Muscle layer of duodenum (tissue), 2 donors: ENCODE data around the gene AMMECR1L.
"Not testable (repeated sequence)": the region's sequence is repeated elsewhere in the genome, so short reads cannot be mapped to it uniquely, and the experiment has no call there.

Experiments
- H3K27ac ChIP-seq: one replicate; pipeline ENCODE4 v1.7.0; 2013; ENCODE audit warnings: mild to moderate bottlenecking, low read length
- H3K27me3 ChIP-seq: one replicate; pipeline ENCODE4 v1.7.0; 2013; ENCODE audit warnings: low read depth, mild to moderate bottlenecking, control low read depth, low read length
- H3K36me3 ChIP-seq, 2 donors: one replicate each; pipeline ENCODE4 v1.7.0; 2013; ENCODE audit warnings: low read length in 2 of 2, control low read depth in 1 of 2, mild to moderate bottlenecking in 1 of 2; ENCODE audit not compliant: insufficient read depth in 2 of 2, control insufficient read depth in 1 of 2
- H3K4me1 ChIP-seq, 2 donors: one replicate each; pipeline ENCODE4 v1.7.0; 2013; ENCODE audit warnings: low read length in 2 of 2, mild to moderate bottlenecking in 2 of 2, control low read depth in 1 of 2, moderate library complexity in 1 of 2; ENCODE audit not compliant: insufficient read depth in 2 of 2, control insufficient read depth in 1 of 2
- H3K4me3 ChIP-seq, 2 donors: one replicate each; pipeline ENCODE4 v1.7.0; 2013; ENCODE audit warnings: low read length in 2 of 2, low read depth in 1 of 2, mild to moderate bottlenecking in 1 of 2
- H3K9me3 ChIP-seq, 2 donors: one replicate each; pipeline ENCODE4 v1.7.0; 2013; ENCODE audit warnings: low read length in 2 of 2, control low read depth in 1 of 2, mild to moderate bottlenecking in 1 of 2; ENCODE audit not compliant: control insufficient read depth in 1 of 2
- donor health status: healthy.

Gene AMMECR1L

DNA sequence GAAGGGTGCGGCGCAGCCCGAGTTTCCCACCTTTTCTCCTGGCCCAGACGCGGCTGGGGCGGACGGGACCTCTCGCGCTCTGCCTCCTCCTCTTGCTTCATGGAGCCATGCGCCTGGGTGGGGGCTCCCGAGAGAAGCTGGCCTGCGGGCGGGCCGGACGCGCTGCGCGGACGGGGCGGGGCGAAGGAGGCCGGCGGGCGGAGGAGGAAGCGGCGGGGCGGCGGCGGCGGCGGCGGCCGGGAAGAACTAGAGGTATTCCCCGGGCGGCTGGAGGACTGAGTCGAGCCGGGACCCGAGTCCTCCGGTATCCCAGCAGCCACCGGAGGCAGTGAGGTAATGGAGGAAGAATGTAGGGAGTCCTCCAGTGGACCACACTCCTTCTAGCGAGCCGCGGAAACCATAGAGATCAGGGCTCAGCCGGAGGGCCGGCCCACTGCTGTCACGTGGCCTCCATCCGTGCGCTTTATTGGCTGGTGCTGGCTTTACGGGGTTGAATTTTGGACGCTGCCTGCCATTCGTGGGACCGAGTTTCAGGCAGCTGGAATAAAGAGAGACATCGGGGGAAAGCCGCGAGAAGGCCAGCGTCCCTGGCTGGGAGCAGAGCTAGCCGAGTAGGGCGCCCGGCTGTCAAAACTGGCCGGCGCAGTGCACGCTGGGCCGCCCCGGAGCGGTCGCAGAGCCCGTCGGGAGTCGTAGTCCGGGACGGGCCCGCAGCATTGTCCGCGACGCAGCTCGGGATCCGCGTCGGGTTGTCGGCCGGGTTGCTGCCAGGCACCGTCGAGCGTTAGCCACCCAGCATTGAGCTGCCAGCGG, at the start of gene AMMECR1L:
Gene AMMECR1L (minus strand): TSS at position 177 of the 813 bp plus-strand sequence. CDS start 11,722 bp downstream, outside the sequence.
- not testable (repeated sequence) for H3K27me3 ChIP-seq, H3K9me3 ChIP-seq
- Histone ChIP-seq H3K4me3 (peak within 1 kb of the TSS; percentile 59 to 71), H3K4me1 (peaks cover 22 to 46% of the 10 kb centered on the region in 2 donors), H3K36me3 (peaks cover 5 to 13% of the 10 kb centered on the region in 2 donors), H3K27ac (peak within 1 kb of the TSS; percentile 77)

- H3K9me3 ChIP-seq: no peaks in the 10 kb centered on the region
- H3K4me3 ChIP-seq: no peak overlapping the region
- H3K36me3 ChIP-seq: peaks cover 0 to under 1% of the 10 kb centered on the region in 2 donors
- no peak overlapping the region for H3K27ac ChIP-seq
- no peaks in the 10 kb centered on the region for H3K4me1 ChIP-seq
- no peaks in the 10 kb centered on the region for H3K27me3 ChIP-seq
Measured at GRCh38 chr2:127935337-127935736, 49.6 kb upstream of the AMMECR1L start.

- H3K27ac ChIP-seq: no peak overlapping the region
- no peaks in the 10 kb centered on the region for H3K4me1 ChIP-seq
- H3K36me3 ChIP-seq: no peaks in the 10 kb centered on the region
- H3K9me3 ChIP-seq: no peaks in the 10 kb centered on the region
- no peaks in the 10 kb centered on the region for H3K27me3 ChIP-seq
- no peak overlapping the region for H3K4me3 ChIP-seq
Measured at GRCh38 chr2:127932199-127932876, 46.6 kb upstream of the AMMECR1L start.

DNA sequence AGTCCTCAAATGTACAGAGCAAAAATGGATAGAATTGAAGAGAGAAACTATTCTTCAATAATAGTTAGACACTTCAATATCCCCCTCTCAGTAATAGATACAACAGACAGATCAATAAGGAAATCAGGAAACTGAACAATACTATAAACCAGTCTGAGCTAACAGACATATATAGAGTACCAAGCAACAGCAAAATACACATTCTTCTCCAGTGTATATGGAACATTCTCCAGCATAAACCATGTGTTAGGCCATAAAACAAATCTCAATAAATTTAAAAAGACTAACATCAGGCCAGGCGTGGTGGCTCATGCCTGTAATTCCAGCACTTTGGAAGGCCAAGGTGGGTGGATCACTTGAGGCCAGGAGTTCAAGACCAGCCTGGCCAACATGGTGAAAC, 43.7 kb upstream of the AMMECR1L start:
- Histone ChIP-seq H3K4me1 (no peaks in the 10 kb centered on the region), H3K27me3 (no peaks in the 10 kb centered on the region), H3K9me3 (no peaks in the 10 kb centered on the region), H3K36me3 (no peaks in the 10 kb centered on the region), H3K27ac (no peak overlapping the region), H3K4me3 (no peak overlapping the region)

DNA sequence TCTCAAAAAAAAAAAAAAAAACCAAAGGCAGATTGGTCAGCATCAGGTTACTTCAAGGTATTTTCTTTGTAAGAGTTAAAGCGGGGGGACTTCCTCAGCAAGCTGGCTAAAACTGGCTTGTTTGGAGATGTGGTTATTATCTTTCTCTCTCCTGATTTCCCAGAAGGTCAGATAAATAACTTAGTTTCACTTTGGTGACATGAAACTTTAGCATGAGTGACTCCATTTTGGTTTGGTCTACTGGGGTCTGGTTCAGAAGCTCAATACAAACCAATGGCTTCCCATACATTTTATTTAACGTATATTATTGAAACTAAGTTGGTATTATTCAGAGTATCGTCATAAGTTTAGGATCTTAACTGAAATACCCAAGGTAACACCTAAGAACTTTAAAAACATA, 41.6 kb upstream of the AMMECR1L start:
- no peaks in the 10 kb centered on the region for H3K36me3 ChIP-seq
- no peak overlapping the region for H3K27ac ChIP-seq
- no peak overlapping the region for H3K4me3 ChIP-seq
- no peaks in the 10 kb centered on the region for H3K4me1 ChIP-seq
- no peaks in the 10 kb centered on the region for H3K27me3 ChIP-seq
- no peaks in the 10 kb centered on the region for H3K9me3 ChIP-seq

DNA sequence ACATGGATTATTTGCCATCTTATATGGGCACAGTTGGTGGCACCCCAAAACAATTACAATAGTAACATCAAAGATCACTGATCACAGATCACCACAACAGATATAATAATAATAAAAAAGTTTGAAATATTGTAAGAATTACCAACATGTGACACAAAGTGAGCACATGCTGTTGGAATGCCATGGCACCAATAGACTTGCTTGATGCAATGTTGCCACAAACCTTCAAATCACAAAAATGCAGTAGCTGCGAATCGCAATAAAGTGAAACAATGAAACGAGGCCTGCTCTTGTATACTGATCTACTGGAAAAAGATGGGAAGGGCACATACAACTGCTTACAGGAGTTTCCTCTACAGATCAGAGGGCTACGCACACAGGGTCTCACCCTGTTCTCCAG, 32.2 kb upstream of the AMMECR1L start:
- H3K27me3 ChIP-seq: no peaks in the 10 kb centered on the region
- H3K9me3 ChIP-seq: no peaks in the 10 kb centered on the region
- H3K4me3 ChIP-seq: no peak overlapping the region
- no peaks in the 10 kb centered on the region for H3K36me3 ChIP-seq
- H3K4me1 ChIP-seq: no peaks in the 10 kb centered on the region
- H3K27ac ChIP-seq: no peak overlapping the region

GRCh38 chr2:127913808-127914457, 28.2 kb upstream of the AMMECR1L start:
- no peak overlapping the region for H3K27ac ChIP-seq
- no peaks in the 10 kb centered on the region for H3K27me3 ChIP-seq
- no peaks in the 10 kb centered on the region for H3K36me3 ChIP-seq
- H3K9me3 ChIP-seq: no peaks in the 10 kb centered on the region
- no peak overlapping the region for H3K4me3 ChIP-seq
- H3K4me1 ChIP-seq: no peaks in the 10 kb centered on the region

DNA sequence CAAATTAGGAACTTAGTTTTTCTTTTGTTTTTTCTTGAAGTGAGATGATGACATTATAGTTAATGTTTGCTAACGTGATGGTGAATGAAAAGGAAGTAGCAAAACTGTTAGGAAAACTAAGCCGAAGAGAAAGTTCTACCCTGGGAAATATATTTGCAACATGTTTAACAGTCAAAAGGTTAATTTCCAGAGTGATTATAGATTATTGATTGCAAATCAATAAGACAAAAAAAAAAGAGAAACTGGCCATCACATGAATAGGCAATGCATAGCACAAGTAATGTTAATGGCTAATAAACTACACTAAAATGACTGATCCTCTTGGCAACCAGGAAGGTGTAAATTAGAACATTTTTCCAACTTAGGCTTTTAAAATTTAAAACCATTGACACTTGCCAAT, 26.0 kb upstream of the AMMECR1L start:
- H3K27ac ChIP-seq: no peak overlapping the region
- H3K9me3 ChIP-seq: no peaks in the 10 kb centered on the region
- no peaks in the 10 kb centered on the region for H3K27me3 ChIP-seq
- no peaks in the 10 kb centered on the region for H3K36me3 ChIP-seq
- H3K4me3 ChIP-seq: no peak overlapping the region
- H3K4me1 ChIP-seq: no peaks in the 10 kb centered on the region

DNA sequence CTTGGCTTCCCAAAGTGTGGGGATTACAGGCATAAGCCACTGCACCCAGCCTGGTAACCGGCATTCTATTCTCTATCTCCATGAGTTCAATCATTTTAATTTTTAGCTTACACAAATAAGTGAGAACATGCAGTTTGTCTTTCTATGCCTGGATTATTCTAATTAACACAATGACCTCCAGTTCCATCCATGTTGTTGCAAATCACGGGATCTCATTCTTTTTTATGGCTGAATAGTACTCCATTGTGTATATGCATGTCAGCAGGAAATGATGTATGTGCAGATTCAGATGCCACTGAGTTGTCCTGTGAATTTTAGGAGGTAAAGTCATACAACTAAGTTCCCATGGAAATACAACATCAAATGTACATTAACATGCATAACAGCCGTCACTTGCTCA, 24.7 kb upstream of the AMMECR1L start:
- Histone ChIP-seq H3K4me3 (no peak overlapping the region), H3K4me1 (no peaks in the 10 kb centered on the region), H3K9me3 (no peaks in the 10 kb centered on the region), H3K36me3 (no peaks in the 10 kb centered on the region), H3K27me3 (no peaks in the 10 kb centered on the region), H3K27ac (no peak overlapping the region)

GRCh38 chr2:127909019-127909418, 23.3 kb upstream of the AMMECR1L start:
- Histone ChIP-seq H3K4me3 (no peak overlapping the region), H3K27me3 (no peaks in the 10 kb centered on the region), H3K36me3 (no peaks in the 10 kb centered on the region), H3K4me1 (no peaks in the 10 kb centered on the region), H3K27ac (no peak overlapping the region), H3K9me3 (no peaks in the 10 kb centered on the region)

DNA sequence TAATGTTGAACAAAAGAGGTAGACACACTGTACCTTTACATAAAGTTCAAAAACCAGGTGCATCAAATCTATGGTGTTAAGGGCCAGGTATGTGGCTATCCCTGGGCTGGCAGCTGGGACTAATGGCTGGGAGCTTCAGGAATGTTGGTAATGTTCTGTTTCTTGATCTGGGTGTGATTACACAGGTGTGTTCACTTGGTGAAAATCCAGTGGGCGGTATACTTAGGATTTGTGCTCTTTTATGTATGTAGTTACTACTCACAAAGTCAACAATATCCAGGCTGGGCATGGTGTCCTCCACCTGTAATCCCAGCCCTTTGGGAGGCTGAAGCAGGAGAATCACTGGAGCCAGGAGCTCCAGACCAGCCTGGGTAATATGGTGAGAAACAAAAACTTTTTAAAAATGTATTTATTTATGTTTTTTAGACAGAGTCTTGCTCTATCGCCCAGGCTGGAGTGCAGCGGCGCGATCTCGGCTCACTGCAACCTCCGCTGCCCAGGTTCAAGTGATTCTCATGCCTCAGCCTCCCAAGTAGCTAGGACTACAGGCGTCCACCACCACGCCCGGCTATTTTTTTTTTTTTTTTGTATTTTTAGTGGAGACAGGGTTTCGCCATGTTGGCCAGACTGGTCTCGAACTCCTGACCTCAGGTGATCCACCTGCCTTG, 22.1 kb upstream of the AMMECR1L start:
- not testable (repeated sequence) for H3K27me3 ChIP-seq, H3K27ac ChIP-seq, H3K4me3 ChIP-seq, H3K4me1 ChIP-seq, H3K9me3 ChIP-seq, H3K36me3 ChIP-seq
